HepG2 (cell line): ENCODE measurements around the gene TSGA10IP. TPM values are rescaled to one million over a fixed set of nuclear protein-coding genes. Genes with fewer than 3 reads are reported as not detected.

Source experiments
- AHR ChIP-seq: IDR thresholded peaks from 2 replicates; pipeline ENCODE4 v1.6.1; 2018; ENCODE audit warnings: missing genetic modification reagents, missing compliant biosample characterization
- HNRNPUL1 ChIP-seq: fragments of 200-400 bp; formaldehyde crosslinking; IDR thresholded peaks from 2 replicates; pipeline ENCODE4 v1.6.1; 2017; ENCODE audit warnings: low read depth, mild to moderate bottlenecking, low read length, moderate library complexity
- IKZF1 ChIP-seq: fragments of 450-650 bp; IDR thresholded peaks from 2 replicates; pipeline ENCODE4 v1.7.1; 2016
- KDM5B ChIP-seq: sonication (generic); formaldehyde crosslinking; IDR thresholded peaks from 2 replicates; pipeline ENCODE4 v1.4.0; 2020; ENCODE audit warnings: missing genetic modification reagents, mild to moderate bottlenecking, borderline replicate concordance
- MBD4 ChIP-seq: IDR thresholded peaks from 2 replicates; pipeline ENCODE4 v1.6.1; 2012; ENCODE audit warnings: low read length, inconsistent platforms, borderline replicate concordance
- NFE2 ChIP-seq: sonication (generic); formaldehyde crosslinking; IDR thresholded peaks from 2 replicates; pipeline ENCODE4 v1.4.0; 2020; ENCODE audit warnings: missing genetic modification reagents
- NPAS2 ChIP-seq: sonication (generic); formaldehyde crosslinking; IDR thresholded peaks from 2 replicates; pipeline ENCODE4 v1.8.0; 2022; ENCODE audit warnings: mild to moderate bottlenecking, missing genetic modification reagents, borderline replicate concordance
- SMARCC2 ChIP-seq: fragments of 450-650 bp; IDR thresholded peaks from 2 replicates; pipeline ENCODE4 v1.6.1; 2017; ENCODE audit warnings: antibody characterized with exemption, mild to moderate bottlenecking
- TEAD2 ChIP-seq: sonication (generic); formaldehyde crosslinking; IDR thresholded peaks from 2 replicates; pipeline ENCODE4 v1.9.0; 2021; ENCODE audit warnings: missing genetic modification reagents
- TGIF2 ChIP-seq: IDR thresholded peaks from 2 replicates; pipeline ENCODE4 v1.6.1; 2016; ENCODE audit warnings: control low read depth, missing compliant biosample characterization
- THYN1 ChIP-seq: sonication (generic); formaldehyde crosslinking; IDR thresholded peaks from 2 replicates; pipeline ENCODE4 v1.8.1; 2023; ENCODE audit warnings: low read depth, mild to moderate bottlenecking, moderate library complexity, missing genetic modification reagents, borderline replicate concordance
- ZNF136 ChIP-seq: sonication (generic); formaldehyde crosslinking; IDR thresholded peaks from 2 replicates; pipeline ENCODE4 v1.8.1; 2022; ENCODE audit warnings: low read depth, mild to moderate bottlenecking, moderate library complexity, missing genetic modification reagents
- ZNF180 ChIP-seq: sonication (generic); formaldehyde crosslinking; IDR thresholded peaks from 2 replicates; pipeline ENCODE4 v1.4.0; 2020; ENCODE audit warnings: low read depth, missing genetic modification reagents, borderline replicate concordance
- ZNF276 ChIP-seq: sonication (generic); formaldehyde crosslinking; IDR thresholded peaks from 2 replicates; pipeline ENCODE4 v1.4.0; 2020; ENCODE audit warnings: mild to moderate bottlenecking, low read depth, missing genetic modification reagents
- ZNF33B ChIP-seq: sonication (generic); formaldehyde crosslinking; IDR thresholded peaks from 2 replicates; pipeline ENCODE4 v1.5.1; 2020; ENCODE audit warnings: mild to moderate bottlenecking, missing genetic modification reagents
- ZNF563 ChIP-seq: sonication (generic); formaldehyde crosslinking; IDR thresholded peaks from 2 replicates; pipeline ENCODE4 v1.8.0; 2022; ENCODE audit warnings: mild to moderate bottlenecking, moderate library complexity, missing genetic modification reagents
- ZNF619 ChIP-seq: sonication (generic); formaldehyde crosslinking; IDR thresholded peaks from 2 replicates; pipeline ENCODE4 v1.4.0; 2020; ENCODE audit warnings: mild to moderate bottlenecking, missing genetic modification reagents
- ZNF761 ChIP-seq: sonication (generic); formaldehyde crosslinking; conservative IDR thresholded peaks from 2 replicates; pipeline ENCODE4 v1.4.0; 2020; ENCODE audit warnings: mild to moderate bottlenecking, missing genetic modification reagents
- ZSCAN20 ChIP-seq: sonication (generic); formaldehyde crosslinking; IDR thresholded peaks from 2 replicates; pipeline ENCODE4 v1.4.0; 2020; ENCODE audit warnings: missing genetic modification reagents, mild to moderate bottlenecking, borderline replicate concordance
- polyA plus RNA-seq, 8 experiments: library from polyadenylated mRNA; depleted of rRNA in 3 of 8; stranded (reverse) in 7 of 8; unstranded in 1 of 8; fragments of >200 nt; fragmentation: Illumina TruSeq in 4 of 8; extraction: Trizol in 4 of 8; gene quantifications; 2 replicates each; pipeline versions ENCODE4 v1.2.1 to v1.2.3, GENCODE V29; 2011 to 2016; ENCODE audit warnings: low read depth in 4 of 8, missing spikeins in 1 of 8, mixed read lengths in 1 of 8; ENCODE audit not compliant: insufficient read depth in 1 of 8
- total RNA-seq, 5 experiments: library from RNA; depleted of rRNA; stranded (reverse); fragments of >200 nt; fragmentation: Illumina TruSeq; extraction: Trizol; gene quantifications; 2 replicates each; pipeline ENCODE4 v1.2.3, GENCODE V29; 2016; ENCODE audit warnings: low read depth in 1 of 5
- TF ChIP-seq, protein P1 (sequence below): sonication (generic); formaldehyde crosslinking; IDR thresholded peaks from 2 replicates; pipeline ENCODE4 v1.5.0; 2020; ENCODE audit warnings: missing genetic modification reagents
- TF ChIP-seq, protein P2 (sequence below): IDR thresholded peaks from 2 replicates; pipeline ENCODE4 v1.6.1; 2012; ENCODE audit warnings: low read depth, low read length, improper control_type of control experiment
- TF ChIP-seq, protein P3 (sequence below): sonication (generic); formaldehyde crosslinking; IDR thresholded peaks from 2 replicates; pipeline ENCODE4 v1.5.0; 2020; ENCODE audit warnings: mild to moderate bottlenecking, missing genetic modification reagents

The TSGA10IP gene
- total and polyA plus RNA-seq, 2 of the 13 experiments (the other 11 are each of a cell fraction or from before 2014, with no cell fraction given) = not detected

- TF ChIP-seq, protein P1, sequence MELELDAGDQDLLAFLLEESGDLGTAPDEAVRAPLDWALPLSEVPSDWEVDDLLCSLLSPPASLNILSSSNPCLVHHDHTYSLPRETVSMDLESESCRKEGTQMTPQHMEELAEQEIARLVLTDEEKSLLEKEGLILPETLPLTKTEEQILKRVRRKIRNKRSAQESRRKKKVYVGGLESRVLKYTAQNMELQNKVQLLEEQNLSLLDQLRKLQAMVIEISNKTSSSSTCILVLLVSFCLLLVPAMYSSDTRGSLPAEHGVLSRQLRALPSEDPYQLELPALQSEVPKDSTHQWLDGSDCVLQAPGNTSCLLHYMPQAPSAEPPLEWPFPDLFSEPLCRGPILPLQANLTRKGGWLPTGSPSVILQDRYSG (CRISPR knock-in tag) = no peak
- TF ChIP-seq KDM5B (CRISPR knock-in tag) = no peak
- no peak for TF ChIP-seq NFE2
- TF ChIP-seq SMARCC2 = no peak
- no peak for TF ChIP-seq NPAS2
- TF ChIP-seq MBD4 = no peak
- no peak for TF ChIP-seq ZNF619 (CRISPR knock-in tag)
- no peak for TF ChIP-seq HNRNPUL1
- no peak for TF ChIP-seq ZNF33B
- TF ChIP-seq AHR (CRISPR knock-in tag) = no peak
- no peak for TF ChIP-seq IKZF1
- TF ChIP-seq ZNF761 (CRISPR knock-in tag) = no peak; the same call in 1 of the 2 replicates
- no peak for TF ChIP-seq ZNF136 (CRISPR knock-in tag)
- TF ChIP-seq ZNF180 = no peak
- no peak for TF ChIP-seq ZNF276 (CRISPR knock-in tag)
- TF ChIP-seq, protein P2, sequence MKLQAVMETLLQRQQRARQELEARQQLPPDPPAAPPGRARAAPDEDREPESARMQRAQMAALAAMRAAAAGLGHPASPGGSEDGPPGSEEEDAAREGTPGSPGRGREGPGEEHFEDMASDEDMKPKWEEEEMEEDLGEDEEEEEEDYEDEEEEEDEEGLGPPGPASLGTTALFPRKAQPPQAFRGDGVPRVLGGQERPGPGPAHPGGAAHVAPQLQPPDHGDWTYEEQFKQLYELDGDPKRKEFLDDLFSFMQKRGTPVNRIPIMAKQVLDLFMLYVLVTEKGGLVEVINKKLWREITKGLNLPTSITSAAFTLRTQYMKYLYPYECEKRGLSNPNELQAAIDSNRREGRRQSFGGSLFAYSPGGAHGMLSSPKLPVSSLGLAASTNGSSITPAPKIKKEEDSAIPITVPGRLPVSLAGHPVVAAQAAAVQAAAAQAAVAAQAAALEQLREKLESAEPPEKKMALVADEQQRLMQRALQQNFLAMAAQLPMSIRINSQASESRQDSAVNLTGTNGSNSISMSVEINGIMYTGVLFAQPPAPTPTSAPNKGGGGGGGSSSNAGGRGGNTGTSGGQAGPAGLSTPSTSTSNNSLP = no peak
- TF ChIP-seq TEAD2 (CRISPR knock-in tag) = no peak
- TF ChIP-seq THYN1 (CRISPR knock-in tag) = no peak
- TF ChIP-seq, protein P3, sequence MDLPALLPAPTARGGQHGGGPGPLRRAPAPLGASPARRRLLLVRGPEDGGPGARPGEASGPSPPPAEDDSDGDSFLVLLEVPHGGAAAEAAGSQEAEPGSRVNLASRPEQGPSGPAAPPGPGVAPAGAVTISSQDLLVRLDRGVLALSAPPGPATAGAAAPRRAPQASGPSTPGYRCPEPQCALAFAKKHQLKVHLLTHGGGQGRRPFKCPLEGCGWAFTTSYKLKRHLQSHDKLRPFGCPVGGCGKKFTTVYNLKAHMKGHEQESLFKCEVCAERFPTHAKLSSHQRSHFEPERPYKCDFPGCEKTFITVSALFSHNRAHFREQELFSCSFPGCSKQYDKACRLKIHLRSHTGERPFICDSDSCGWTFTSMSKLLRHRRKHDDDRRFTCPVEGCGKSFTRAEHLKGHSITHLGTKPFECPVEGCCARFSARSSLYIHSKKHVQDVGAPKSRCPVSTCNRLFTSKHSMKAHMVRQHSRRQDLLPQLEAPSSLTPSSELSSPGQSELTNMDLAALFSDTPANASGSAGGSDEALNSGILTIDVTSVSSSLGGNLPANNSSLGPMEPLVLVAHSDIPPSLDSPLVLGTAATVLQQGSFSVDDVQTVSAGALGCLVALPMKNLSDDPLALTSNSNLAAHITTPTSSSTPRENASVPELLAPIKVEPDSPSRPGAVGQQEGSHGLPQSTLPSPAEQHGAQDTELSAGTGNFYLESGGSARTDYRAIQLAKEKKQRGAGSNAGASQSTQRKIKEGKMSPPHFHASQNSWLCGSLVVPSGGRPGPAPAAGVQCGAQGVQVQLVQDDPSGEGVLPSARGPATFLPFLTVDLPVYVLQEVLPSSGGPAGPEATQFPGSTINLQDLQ (CRISPR knock-in tag) = no peak
- TF ChIP-seq ZNF563 (CRISPR knock-in tag) = no peak
- TF ChIP-seq TGIF2 (CRISPR knock-in tag) = peak; percentile 2; the same call in 1 of the 2 replicates
- TF ChIP-seq ZSCAN20 (CRISPR knock-in tag) = no peak
Observed at GRCh38 chr11:65919573-65920371, 25.5 kb upstream of the TSGA10IP start (continued).
